Amniotic epithelial cell (primary cell): ENCODE results near the gene PRSS38.

Experiments
- DNase-seq: peaks from one replicate; pipeline ENCODE4 v3.0.0-alpha.2; 2010; ENCODE audit warnings: low read depth

PRSS38 gene

DNA sequence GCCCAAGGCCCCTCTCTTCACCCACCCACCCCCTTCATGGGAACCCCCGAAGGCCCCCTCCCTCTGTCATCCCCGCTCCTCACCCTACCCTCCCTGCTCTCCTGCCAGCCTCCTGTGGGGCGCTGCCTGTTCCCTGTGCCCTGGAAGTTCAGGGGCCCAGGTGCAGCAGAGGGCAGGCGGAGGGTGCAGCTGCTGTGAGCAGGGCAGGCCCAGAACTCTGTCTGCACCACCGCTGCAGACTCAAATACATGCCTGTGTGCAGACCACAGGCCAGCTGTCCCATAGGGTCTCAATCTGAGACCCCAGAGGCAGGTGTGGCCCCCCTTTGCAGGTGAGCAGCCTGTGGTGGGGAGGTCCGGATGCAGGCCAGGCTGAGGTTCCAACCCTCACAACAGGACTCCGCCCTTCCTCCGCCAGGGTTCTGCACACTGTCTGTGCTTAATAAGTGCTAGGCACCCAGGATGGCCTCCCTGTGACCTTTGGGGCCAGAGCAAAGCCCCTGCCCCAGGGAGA lies 69.7 kb downstream of the PRSS38 start:
- DNase-seq: no peak

DNA sequence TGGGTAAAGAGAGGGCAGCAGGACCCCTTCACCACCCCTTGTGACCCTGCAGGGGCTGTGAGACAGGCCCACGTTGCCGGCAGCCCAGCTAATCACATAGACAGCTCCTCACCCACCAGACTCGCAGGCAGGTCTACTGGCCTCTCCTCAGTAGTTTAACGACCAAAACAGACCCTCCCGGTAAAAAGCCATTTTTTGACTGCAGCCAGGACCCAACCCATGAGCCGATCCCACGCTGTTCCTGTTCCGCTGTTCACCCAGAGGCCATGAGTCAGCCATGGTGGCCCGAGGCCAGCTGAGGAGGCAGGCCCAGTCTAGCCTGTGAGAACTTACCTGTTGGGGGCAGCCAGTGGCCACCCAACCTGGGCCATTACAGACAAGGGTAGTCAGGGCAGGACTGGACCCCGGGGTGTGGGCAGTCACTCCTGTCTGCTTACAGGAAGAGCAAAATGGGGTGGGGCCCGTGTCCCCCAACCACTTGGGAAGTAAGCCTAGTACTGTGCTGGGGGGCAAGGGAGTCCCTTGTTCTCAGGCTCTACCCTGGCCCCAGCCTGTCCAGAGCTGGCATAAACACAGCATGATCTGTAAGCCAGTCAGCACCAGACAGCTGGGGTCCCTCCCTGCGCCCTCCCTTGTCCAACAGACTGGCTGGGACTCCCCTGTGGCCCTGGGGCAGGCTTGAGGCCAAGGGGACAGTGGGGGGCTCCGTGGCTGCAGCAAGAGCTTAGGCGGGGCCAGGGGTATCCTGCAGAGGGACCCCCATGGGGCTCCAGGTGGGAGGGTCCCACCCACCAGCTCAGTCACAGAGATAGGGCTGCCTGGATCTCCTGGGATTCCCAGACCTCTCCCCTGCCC lies 70.4 kb downstream of the PRSS38 start:
- peak; percentile 15 for DNase-seq

DNA sequence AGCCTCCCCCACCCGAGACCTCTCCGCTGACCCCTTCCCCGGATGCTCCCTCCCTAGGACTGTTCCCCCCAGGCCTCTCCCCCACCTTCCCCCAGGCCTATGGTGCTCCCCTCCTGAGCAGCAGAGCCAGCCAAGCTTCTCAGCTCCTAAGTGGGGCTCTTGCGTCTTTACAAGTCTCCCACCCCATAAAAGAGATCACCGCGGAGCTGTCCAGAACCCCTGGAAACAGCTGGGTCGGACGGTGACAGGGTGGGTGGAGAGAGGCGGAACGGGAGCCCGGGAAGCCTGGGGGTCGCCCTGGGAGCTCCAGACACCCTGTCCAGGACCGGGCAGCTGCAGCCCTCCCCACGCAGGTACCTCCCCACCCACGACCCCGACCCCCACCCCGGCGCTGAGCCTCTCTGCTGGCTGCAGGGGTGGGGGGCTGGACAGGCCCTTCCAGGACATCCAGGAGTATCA lies 71.1 kb downstream of the PRSS38 start:
- no peak for DNase-seq

DNA sequence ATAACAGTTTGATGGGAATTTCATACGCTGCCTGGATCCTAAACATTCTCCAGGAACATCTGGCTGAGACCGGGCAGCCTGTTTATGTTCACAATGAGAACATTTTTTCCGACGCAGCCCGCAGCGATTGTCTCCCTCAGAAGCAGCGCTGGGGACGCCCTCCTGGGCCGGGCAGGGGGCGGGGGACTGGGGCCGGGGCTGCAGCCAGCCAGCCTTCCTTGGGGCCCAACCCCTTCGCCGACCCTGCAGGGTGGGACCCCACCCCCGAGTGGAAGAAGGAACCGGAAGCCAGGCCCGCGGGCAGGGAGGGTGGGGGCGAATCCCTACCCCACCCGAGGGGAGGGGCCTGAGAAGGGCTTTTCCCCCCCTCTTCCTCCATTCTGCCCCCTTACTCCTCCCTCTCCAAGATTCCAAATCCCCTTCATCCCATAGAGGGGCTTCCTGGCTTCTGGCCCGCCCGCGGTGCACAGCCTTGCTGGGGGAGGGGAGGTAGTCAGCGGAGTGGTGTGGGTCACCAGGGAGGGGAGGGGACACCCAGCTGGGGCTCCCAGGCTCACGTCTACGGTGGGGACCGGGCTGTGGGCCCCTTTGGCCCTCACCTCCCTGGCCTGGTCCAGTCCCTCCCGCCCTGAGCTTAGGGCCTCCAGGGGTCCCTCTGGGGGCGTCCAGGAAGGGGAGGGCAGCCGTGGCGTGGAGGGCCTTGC lies 71.7 kb downstream of the PRSS38 start:
- peak; percentile 36 for DNase-seq

DNA sequence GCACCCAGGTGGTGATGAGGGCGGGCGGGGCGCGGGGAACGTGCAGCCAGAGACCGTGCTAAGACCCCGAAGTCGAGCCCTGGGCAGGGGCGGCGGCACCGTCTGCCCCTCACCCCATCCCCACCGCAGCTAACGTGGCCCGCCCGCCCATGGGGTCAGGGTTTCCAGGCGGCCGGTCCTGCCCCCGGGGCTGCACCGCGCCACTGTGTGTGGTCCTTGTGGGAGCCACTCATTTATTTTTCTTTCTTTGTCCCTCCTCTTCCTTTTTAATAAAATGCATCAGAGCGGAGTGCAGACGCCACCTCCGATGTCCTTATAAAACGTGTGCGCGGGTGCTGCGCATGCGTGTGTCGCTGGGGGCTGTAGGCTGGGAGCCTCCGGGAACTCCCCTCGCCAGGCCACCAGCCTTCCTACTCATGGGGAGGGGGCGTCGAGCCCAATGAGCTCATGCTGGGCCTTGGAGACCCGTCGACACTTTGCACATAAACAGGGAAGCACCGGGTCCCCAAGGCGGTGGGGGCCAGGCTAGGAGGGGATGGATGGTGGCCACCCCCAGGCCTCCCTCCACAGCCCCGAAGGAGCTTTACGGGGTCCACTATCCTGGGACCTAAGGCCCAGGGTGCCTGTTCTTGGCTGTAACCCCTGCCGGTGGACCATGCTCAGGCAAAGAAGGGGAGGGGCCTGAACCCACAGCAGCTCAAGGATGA lies 72.4 kb downstream of the PRSS38 start:
- DNase-seq: no peak

DNA sequence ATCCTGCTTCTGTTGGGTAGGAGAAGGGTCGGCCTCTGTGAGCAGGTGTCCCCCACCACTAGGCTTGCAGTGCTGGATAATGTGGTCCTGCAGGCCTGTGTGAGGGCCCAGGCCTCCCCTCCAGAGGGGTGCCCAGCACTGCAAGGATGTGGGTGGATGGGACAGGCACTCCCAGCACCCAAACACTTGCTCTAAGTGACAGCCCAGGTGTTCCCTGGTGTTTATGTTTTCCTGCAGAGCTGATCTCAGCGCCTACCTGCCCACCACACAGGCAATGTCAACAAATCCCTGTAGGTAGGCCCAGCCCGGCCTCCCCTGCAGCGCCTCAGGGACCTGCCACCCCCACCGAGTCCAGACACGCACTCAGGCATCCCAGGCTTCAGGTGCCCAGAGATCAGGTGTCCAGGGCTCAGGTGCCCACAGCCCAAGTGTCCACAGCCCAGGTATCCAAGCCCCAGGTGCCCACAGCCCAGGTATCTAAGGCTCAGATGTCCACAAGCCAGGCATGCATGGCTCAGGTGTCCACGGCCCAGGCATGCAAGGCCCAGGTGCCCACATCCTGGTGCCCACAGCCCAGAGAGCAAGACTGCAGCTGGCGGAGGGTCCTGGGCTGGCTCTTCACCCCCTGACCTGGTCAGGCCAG lies 73.0 kb downstream of the PRSS38 start:
- no peak for DNase-seq

DNA sequence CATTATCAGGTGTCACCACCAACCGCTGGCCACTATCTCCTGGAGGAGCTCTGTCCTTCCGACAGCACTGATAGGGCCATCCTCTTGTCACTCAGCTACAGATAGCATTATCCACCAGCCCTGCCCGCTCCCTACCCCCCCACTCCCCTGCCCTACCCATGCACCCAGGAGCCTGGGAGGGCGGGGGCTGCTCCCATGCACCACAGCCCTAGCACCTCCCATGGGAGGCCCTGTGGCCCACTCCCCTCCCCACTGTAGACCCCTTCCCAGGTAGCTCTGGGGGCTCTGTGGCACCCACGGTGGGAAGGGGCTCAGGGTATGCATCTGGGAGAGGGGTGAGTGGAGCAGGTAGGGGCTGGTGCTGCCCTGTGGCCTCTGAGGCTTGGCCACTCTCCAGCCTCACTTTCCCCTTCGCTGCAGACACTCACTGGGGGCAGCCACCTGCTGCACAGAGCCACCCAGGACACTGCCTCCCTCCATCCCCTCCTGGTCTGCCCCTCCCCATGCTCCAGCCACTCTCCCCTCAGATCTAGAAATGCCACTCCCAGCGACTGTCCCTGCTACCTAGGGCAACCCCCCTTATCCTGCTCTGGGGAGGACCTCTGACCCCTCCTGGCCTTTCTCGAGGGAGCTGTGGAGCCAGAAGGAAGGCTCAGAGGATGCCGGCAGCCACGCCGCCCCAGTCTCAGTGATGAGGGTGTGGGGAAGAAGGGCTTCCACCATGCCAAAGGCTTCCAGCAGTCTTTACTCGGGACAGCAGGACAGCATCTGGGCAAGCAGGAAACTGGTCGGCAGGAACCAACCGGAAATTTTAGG lies 73.8 kb downstream of the PRSS38 start:
- no peak for DNase-seq

DNA sequence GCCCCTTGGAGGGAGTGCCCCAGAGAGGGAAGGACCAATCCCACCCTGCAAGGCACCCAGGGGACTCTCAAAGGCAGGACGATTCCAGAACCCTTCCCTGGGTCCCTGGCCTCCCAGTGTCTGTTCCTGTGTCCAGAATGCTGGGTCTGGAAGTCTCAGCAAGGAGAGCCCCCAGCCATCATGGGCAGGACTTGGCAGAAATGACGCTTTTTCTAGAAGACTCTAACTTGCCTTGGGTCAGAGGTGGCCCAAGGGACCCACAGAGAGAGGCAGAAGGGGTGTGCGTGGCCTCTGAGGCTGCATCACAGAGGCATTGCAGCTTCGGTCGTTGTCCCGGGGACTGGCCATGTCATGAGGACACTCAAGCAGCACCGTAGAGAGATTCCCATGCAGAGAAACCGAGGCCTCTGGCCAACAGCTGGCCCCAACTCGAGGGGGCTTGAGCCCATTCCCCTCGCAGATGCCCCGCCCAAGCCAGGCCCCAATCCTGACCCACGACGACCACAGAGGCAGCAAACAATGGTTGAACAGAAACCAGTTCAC lies 74.5 kb downstream of the PRSS38 start:
- DNase-seq: no peak

DNA sequence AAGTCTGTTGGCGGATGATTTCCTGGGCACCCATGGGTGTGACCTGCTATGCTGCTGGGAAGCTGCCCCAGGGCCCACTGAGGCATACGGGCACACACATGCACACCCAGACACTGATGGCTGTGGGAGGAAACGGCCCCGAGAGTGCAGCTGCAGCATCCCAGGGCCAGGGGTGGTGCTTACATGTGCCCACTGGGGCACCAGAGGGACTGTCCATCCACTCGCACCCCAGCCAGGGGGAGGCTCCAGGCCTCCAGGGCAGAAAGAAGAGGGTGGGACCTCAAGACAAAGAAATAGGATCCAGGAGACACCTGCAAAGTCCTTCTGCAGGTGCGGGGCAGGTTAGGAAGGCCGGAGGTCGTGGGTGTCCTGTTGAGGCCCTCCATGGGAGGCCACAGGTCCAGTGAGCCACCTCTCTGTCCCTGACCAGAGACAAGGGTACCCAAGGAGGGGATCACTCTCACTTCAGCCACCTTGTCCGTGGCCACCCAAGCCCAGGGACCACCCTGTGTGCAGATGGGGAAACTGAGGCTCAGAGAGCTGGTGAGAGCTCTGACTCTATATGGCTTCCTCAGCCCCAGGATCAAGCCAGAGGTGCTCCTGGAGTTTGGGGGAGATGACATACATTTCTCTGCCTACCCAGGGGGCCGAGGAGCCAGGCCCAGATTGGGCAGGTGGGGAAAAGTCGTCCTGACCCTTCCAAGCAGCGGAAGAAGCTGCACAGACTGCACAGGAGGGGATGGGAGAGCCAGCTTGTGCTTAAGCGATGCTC lies 75.2 kb downstream of the PRSS38 start:
- DNase-seq: no peak

DNA sequence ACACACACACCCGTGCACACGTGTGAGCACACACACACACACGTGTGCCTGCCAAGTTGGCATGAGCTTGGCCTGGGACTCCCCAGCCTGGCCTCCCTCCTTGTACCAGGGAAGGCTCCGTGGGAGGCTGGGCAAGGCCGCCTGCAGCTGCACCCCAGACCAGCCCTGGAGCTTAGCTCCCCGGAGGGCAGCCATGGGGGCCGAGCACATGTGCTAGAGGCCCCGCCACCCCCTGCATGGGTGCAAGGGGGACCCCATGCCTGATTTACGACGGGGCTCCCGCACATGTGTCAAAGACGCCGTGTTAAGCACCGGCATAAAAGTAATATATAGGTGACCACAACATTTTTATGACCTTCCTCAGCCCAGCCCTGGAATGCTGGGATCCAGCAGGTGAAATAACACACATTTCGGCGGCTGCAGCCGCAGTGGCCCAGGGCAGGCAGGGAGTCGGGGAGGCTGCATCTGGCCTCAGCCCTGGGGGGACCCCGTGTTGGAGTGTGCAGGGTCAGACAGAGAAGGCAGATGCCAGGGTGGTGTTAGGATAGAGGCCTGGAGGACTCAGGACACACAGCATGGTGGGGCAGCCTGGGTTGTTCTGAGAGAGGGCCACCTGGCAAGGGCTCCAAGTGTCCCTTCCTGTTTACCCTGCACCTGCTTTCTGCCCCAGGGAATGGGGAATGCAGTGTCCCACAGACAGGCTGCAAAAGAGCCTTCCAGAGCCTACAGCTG lies 75.9 kb downstream of the PRSS38 start:
- DNase-seq: no peak

DNA sequence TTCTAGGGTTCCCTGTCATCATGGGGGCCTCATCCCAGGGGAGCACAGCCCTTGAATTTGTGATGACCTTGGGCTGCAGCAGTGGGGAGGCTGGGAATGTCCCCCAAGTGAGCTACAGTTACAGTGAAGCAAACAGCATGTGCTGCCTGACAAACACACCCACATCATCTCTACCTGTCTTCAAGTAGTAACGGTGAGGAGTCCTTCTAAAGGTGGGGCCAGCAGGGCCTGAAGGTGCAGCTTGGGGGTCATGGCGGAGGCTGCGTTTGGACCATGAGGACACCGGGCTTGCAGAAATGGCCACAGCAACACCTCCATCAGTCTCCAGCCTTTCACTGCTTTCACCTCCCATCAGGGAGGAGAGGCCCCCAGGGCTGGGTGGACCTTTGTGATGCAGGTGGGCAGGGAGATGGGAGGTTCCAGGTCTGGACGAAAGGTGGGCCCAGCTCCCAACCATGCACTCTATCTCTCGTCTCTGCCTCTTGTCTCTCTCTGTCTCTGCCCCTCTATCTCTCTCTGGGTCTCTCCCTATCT lies 76.5 kb downstream of the PRSS38 start:
- DNase-seq: no peak

DNA sequence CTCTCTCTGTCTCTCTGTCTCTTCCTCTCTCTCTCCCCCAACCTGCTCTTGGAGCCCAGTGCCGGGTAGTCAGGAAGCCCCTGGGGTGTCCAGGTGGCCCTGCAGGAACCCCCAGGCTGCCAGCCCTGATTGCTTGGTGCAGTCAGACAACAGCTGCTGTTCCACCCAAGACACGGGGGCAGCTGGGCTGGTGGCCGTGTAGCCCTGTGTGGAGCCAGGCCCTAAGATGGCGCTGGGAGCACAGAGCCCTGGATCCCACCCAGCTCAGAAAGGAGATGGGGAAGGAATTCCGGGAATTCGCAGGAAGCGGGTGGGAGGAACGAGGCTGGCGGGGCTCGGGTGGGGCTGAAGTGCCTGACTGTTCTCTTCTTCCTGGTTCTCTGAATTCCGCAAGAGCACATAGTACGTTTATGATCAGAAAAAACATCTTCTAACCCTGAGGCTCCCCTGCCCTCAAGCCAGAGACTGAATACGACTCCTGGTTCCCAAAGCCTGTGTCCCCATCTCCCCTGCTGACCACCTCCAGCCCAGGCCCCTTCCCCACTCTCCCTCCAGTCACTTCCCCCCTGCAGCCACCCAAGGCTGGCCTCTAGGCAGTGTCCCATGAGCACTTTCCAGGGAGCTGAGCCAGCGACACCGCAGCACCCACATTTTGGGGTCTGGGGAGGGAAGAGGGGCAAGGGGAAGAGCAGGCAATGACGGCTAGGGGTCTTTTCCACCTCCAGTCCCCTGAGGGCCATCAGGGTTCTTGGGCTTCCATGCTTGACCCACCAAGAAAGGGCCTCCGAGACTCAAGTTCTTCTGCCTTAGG lies 77.2 kb downstream of the PRSS38 start:
- no peak for DNase-seq

DNA sequence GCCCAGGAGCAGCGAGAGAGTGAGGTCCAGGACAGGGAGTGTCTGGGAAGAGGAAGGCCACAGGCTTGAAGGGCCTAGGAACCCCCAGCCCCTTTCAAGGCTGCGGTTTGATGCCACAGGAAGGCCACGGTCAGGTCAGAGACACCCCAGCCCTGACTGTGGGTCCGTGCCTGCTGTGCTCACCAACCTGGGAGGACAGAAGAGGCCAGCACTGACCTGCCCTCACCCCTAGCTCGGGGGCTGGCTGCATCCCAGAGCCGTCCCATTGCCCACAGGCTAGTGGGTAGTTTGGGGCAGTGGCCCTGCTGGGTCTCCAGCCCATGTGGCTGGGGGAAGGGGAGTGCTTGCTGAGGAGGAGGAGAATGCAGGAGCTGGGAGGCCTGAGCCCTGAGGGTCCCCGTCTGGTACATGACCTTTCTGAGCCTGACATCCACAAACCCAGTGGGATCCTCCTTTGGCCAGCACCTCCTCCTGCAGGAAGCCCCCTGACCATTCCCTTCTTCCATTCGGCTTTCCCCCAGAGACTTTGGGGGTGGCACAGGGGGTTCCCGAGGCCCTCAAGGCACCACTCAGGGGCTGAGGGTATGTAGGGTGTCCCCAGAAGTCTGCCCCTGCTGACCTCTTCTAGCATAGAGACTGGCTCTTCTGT lies 77.9 kb downstream of the PRSS38 start:
- DNase-seq: no peak

DNA sequence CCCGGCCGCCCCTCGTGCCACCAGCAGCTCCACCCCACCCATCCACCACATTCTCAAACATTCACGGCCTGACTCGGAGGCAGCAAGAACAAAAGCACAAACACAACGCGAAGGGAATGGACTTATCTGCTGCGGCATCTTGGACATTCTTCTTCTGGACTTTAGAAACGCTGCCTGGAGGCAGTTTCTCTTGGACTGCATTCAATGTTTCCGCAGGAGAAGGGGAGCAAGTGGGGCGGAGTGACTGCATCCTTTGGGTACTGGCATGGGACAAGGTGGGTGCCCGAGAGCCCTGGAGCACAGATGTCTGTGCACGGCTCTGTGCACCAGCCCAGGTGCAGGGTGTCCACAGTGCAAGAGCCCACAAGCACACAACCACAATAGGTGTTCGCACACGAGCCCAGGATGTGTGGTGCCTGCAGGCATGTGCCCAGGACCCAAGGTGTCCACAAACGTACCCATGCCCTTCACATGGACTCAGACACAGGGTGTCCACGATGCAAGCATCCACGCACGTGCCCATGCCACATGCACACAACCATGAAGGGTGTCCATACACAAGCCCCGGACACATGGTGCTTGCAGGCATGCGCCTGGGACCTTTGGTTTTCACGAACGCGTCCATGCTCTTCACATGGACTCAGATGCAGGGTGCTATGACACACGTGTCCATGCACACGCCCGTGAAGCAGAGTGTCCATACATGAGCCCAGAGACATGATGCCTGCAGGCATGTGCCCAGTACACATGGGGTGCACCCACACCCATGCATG lies 78.7 kb downstream of the PRSS38 start:
- DNase-seq: no peak

DNA sequence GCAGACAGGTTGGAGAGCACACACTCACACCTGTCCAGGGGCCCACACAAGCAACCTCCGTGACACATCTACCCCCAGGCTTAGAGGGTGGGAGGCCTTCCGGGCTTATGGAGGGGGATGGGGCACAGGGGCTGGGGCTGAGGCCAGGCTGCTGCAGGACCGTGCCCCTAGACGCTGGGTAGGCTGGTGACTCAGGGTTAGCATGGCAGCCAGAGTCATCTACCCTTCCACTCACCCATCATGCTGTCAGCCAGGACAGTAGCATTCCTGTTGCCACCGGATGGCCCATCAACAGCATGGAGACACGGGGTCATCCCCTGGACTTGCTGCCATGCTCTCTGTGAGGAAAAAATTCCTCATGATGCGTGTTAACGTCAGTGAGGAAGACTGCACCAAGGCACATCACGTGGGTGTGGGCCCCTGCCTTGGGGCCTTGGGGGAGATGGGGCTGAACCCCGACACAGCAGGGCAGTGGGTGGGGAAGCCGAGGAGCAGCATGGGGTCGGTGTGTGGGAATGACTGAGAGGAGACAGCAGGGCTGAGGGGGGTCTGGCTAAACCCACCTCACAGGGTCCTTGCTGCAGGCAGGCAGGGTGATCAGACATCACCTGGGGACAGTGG lies 79.5 kb downstream of the PRSS38 start:
- no peak for DNase-seq
